Anterior cingulate cortex (tissue), 58 donors: ENCODE measurements around the gene NTRK2.

ENCODE experiments used
- DNase-seq, 58 donors: peaks; one replicate each; lab custom pipeline; 2025; lab: John Stamatoyannopoulos, UW

NTRK2 gene

GRCh38 chr9:84839541-84839940 lies 170.0 kb downstream of the NTRK2 start:
- DNase-seq, result peak in 39 of 58 donors; percentile 9 to 83 (median 42)

GRCh38 chr9:84841931-84842330 lies 172.4 kb downstream of the NTRK2 start:
- no peak for DNase-seq

GRCh38 chr9:84843175-84843824 lies 173.8 kb downstream of the NTRK2 start:
- DNase-seq, result no peak

GRCh38 chr9:84845956-84846900 lies 176.7 kb downstream of the NTRK2 start:
- peak in 7 of 58 donors; percentile 17 to 49 (median 31) for DNase-seq

GRCh38 chr9:84846906-84847305 lies 177.4 kb downstream of the NTRK2 start:
- DNase-seq, result peak in 4 of 58 donors; percentile 35 to 70 (median 43)

- no peak for DNase-seq
These were observed 179.5 kb downstream of the NTRK2 start for GRCh38 chr9:84849049-84849448.

- no peak for DNase-seq
These were observed 181.4 kb downstream of the NTRK2 start for GRCh38 chr9:84850830-84851392.

- DNase-seq, result peak in 15 of 58 donors; percentile 10 to 68 (median 35)
These were observed 182.5 kb downstream of the NTRK2 start for GRCh38 chr9:84851935-84852585.

GRCh38 chr9:84852617-84853301 lies 183.2 kb downstream of the NTRK2 start:
- no peak for DNase-seq

- peak in 1 of 58 donors; percentile 10 for DNase-seq
These were observed 186.7 kb downstream of the NTRK2 start for GRCh38 chr9:84856181-84856632.

- no peak for DNase-seq
These were observed 187.7 kb downstream of the NTRK2 start for GRCh38 chr9:84857211-84857610.

- no peak for DNase-seq
These were observed 188.8 kb downstream of the NTRK2 start for GRCh38 chr9:84858364-84858763.

GRCh38 chr9:84860249-84861115 lies 191.0 kb downstream of the NTRK2 start:
- no peak for DNase-seq

- DNase-seq, result no peak
These were observed 191.9 kb downstream of the NTRK2 start for GRCh38 chr9:84861455-84861854.

GRCh38 chr9:84862308-84862707 lies 192.8 kb downstream of the NTRK2 start:
- no peak for DNase-seq

- DNase-seq, result peak in 2 of 58 donors; percentile 19 to 31
These were observed 193.3 kb downstream of the NTRK2 start for GRCh38 chr9:84862810-84863287.

GRCh38 chr9:84863372-84863771 lies 193.8 kb downstream of the NTRK2 start:
- no peak for DNase-seq

- DNase-seq, result no peak
These were observed 197.1 kb downstream of the NTRK2 start for GRCh38 chr9:84866396-84867175.
